ENCODE measurements around the gene NAV2. TPM values are rescaled to one million over a fixed set of nuclear protein-coding genes. Genes with fewer than 3 reads are reported as not detected.
A peak's percentile ranks its signal among the peaks of the same experiment; 100 is the strongest.

The NAV2 gene, protein sequence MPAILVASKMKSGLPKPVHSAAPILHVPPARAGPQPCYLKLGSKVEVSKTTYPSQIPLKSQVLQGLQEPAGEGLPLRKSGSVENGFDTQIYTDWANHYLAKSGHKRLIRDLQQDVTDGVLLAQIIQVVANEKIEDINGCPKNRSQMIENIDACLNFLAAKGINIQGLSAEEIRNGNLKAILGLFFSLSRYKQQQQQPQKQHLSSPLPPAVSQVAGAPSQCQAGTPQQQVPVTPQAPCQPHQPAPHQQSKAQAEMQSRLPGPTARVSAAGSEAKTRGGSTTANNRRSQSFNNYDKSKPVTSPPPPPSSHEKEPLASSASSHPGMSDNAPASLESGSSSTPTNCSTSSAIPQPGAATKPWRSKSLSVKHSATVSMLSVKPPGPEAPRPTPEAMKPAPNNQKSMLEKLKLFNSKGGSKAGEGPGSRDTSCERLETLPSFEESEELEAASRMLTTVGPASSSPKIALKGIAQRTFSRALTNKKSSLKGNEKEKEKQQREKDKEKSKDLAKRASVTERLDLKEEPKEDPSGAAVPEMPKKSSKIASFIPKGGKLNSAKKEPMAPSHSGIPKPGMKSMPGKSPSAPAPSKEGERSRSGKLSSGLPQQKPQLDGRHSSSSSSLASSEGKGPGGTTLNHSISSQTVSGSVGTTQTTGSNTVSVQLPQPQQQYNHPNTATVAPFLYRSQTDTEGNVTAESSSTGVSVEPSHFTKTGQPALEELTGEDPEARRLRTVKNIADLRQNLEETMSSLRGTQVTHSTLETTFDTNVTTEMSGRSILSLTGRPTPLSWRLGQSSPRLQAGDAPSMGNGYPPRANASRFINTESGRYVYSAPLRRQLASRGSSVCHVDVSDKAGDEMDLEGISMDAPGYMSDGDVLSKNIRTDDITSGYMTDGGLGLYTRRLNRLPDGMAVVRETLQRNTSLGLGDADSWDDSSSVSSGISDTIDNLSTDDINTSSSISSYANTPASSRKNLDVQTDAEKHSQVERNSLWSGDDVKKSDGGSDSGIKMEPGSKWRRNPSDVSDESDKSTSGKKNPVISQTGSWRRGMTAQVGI (N-terminal part only)
- 10 to 100 TPM; 14.5 to 25.1 (median 21.0) TPM for polyA plus RNA-seq (ENCODE audit: insufficient read depth in 1 of 5, insufficient read length in 5 of 5, low replicate concordance in 1 of 5)
- long read RNA-seq, donor 1, partial matches to known transcripts = 17 of 24 reads
- long read RNA-seq, donor 1, other reads (novel, unspliced or antisense) = 6 of 24 reads
- long read RNA-seq, donor 2 = 0 reads
- long read RNA-seq, donor 3, partial matches to known transcripts = 7 of 10 reads
- long read RNA-seq, donor 3, other reads (novel, unspliced or antisense) = 0 of 10 reads
- long read RNA-seq, donor 4, partial matches to known transcripts = 0 of 1 reads
- long read RNA-seq, donor 4, other reads (novel, unspliced or antisense) = 0 of 1 reads
- long read RNA-seq, donor 5, partial matches to known transcripts = 0 of 1 reads
- long read RNA-seq, donor 5, other reads (novel, unspliced or antisense) = 0 of 1 reads
- long read RNA-seq, donor 6, partial matches to known transcripts = 11 of 13 reads
- long read RNA-seq, donor 6, other reads (novel, unspliced or antisense) = 0 of 13 reads
- long read RNA-seq, donor 7, partial matches to known transcripts = 86 of 91 reads
- long read RNA-seq, donor 7, other reads (novel, unspliced or antisense) = 5 of 91 reads
- long read RNA-seq, donor 8 = 0 reads

DNA sequence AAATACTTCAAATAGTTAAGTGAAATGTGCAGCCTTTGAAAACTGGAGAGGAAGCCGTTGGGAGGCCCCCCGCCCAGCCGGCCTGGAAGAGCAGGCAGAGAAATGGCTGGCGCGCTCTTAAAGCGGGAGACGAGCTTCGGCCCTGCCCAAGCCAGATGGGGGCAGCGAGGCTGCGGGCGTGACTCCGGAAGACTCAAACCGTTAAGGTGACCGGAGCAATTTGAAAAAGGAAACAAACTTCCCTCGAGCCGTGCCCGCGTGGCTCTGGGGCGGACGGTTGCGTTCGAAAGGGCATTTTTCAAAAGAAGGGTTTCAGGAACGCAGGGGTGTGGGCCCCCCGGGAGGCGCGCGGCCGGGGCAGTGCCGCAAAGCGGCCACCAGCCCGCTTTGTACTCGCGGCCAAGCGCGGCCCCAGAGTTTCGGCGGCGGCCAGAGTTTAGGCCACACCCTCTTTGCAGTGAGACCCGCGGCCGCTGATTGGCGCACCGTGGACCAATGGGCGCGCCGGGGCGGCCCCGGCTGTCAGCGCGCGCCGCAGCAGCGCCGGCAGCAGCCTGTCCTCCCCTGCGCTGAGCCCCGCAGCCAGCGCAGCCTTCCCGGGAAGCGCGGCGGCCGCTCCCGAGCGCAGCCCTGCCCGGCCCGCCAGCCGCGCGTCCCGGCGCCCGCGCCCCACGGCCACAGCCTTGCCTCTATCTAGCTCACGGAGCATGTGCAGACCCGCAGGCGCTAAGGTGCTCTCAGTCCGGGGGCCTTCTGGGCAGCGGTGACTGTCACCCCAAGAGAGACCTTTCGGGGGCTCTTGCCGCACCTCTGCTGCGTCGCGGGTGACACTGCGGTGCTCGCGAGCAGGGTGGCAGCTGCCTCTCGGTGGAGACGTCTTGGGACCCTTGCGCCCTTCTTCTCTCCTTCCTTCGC is at the start of gene NAV2:
Gene NAV2 (plus strand): TSS at position 557 of the 915 bp plus-strand sequence. CDS start 859 bp downstream, outside the sequence.
- DNase-seq = peak; percentile 96

DNA sequence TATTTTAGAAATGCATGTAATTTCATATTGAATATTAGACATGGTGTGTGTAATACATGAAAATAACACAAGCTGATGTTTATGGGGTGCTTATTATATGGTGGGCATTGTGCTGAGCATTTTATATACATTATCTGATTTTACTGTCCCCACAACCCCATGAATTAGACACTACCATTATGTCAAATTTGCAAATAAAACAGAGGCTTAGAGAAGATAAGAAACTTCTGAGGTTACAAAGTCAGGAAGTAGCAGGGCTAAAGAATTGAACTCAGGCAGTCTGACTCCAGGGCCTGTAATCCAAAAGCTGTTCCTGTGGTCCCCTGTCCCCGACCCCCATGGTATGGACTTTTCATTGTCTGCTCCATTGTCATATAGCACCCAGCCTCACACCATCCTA is 49.4 kb upstream of the NAV2 start:
- DNase-seq = no peak

DNA sequence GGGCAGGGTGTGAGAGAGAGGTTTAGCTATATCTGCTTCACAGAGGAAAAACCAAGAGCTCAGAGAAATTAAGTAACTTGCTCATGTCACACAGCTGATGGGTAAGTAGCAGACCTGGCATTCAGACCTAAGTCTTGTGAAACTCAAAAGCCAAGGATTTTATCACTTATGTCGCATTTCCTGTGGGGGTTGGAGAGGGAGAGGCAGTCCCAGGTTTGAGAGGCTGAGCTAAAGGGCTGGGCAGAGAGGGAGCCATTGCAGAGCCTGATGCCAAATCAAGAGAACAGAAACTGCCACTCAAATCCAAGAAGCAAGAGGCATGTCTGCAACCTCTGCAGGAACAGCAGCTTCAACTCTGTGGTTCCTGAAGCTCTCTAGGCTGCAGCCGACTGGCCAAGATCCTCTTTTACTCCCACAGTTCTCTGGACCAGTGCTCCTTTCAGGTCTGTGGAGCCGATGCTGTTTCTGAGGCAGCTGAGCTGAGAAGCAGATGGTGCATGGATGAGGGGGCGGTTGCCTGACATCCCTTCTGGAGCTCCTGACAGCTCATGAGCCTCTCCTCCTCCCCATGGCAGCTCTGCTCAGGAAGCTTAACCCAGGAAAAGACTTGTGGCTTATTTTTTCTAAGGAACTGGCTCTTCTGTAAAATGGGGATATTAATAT is 47.6 kb upstream of the NAV2 start:
- DNase-seq = no peak

DNA sequence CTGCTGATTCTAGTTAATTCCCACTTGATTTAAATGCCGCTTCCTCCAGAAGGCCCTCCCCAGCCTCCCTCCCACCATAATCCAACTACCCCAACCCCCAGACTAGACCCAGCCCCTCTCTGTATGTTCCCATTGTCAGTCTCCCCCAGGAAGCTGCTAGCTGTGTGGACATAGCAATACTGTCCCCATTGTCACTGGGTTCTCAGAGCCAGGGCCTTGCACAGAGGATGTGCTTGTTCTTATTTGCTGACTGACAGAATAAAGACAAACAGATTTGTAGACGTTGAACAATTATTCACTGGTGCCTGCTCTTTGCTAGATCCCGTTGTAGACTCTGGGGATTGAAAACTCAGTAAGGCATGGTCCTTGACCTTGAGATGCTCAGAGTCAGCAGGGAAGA is 45.7 kb upstream of the NAV2 start:
- no peak for DNase-seq

DNA sequence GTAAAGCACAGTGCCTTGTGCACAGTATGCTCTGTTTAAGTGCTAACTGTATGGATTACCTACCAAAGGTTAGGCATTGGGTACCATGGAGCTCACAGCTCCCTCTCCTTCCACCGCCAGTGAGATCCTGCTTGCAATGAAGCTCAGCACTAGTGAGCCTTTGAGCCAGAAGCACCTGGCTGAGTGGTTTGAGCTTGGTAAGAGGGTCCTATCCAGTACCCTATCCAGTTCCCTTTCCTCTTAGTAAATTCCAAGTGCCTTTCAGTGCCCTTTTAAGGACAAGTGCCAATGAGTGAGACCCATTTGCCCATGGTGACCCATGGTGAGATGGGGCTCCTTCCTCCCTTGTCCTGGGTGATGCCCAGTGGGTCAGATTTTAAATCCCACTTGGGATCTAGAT is 43.1 kb upstream of the NAV2 start:
- DNase-seq = no peak

DNA sequence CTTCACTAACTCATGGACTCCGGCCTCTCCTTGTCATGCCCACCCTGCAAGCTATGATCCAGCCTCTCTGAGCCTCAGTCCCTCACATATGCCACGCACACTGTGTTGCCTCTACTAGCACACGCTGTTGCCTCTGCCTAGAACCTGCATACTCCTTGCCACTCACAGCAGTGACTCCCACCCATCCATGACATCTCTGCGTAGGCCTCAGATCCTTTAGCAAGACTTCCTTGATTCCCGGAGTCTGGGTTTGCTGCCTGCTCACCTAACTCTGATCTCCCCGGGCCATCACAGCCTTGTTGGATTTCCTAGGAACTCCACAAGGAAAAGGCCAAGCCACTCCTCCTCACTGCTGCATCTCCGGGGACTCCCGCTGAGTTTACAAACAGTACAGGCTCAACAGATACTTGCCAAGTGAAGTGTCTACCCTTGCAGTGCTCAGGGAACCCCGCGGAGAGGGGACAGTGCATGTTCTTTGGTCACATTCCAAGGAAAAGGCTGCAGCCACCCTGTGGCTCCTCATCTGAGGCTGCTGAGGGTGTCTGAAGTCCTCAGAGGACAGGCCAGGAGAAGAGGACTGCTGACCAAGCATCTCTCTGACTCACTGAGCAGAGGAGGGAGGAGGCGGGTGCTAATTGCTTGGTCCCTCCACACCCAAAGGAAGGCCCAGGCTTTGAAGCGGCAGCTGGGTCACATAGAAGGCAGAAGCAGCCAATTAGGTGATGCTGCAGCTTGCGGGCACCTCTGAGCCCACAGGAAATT is 42.4 kb upstream of the NAV2 start:
- DNase-seq = peak in 1 of 2 donors; percentile 45

DNA sequence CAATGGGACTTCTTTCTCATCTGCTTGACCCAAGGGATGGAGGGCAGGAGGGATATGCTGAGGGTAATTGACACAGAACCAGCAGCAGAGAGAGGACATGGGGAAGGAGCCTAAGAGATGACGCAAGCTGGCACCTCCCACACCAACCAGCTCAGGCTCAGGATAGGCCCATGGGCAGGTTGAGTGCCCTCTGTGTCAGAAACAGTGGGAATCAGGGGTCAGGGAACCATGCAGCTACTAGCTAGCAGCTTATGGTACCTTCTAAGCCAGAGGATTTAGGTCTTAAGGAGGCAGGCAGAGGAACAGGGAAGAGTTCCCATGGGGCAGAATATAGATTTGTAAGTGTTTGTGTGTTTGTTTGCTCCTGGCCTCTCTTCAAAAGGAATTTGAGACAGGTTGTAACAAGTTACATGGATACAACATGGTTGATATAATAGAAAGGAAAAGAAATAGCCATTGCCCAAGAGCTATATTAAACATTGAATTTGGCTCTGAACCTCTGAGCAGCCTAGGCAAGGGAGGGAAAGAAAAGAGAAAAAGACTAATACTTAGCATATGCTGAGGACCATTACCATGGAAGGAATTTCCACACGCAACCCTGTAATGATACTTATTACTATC is 39.9 kb upstream of the NAV2 start:
- no peak for DNase-seq

DNA sequence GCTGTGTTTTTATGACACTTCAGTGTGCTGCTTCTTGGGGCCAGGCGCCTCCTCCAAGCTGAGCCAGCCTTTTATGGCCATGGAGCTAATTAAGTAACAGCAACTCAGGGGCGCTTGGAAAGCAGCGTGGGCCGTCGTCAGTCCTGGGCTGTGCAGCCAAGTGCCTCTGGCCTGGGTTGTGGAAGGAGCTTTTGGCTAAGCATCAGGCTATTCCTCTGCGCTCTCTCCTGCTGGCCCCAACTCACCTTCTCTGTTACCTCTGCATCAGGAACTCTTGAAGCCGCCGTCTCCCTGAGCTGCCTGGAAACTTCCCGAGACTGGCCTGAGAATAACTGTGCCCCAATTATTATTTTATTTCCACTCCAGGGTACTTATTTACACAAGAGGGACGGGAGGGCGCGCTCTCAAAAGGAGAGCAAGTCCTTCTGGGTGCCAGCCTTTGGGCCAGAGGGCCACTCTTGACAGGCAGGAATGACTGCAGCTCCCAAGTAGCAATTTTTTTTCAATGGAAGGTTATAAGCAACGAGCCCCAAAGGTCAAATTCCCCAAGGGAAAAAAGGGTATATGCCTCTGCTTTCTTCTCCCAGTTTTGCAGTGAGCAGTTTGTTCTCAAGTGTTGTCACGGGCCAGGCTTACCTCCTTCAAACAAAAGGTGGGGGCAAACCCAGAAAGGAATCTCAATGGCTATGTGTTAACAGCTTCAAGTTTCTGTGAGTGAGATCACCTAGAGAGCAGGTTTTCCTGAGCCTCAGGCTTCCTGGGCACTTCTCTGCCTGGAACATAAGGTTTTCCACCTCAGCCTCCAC is 38.5 kb upstream of the NAV2 start:
- peak; percentile 76 to 79 for DNase-seq

DNA sequence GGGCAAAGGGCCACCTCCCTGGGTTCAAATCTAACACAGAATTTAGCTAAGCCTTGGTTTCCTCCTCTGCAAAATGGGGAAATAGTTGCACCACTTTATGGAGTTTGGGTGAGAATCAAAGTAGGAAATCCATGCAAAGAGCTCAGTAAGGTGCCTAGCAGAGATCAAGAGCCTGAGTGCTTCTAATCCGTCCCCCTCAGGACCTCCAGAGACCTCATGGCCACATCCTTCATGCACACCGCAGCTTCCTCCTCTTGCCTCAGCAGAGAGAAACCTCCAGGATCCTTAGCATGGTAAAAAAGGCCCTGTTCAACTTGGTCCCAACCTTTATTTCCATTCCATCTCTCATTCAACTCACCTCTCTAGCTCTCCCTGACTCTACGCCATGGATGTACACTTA is 37.8 kb upstream of the NAV2 start:
- no peak for DNase-seq

DNA sequence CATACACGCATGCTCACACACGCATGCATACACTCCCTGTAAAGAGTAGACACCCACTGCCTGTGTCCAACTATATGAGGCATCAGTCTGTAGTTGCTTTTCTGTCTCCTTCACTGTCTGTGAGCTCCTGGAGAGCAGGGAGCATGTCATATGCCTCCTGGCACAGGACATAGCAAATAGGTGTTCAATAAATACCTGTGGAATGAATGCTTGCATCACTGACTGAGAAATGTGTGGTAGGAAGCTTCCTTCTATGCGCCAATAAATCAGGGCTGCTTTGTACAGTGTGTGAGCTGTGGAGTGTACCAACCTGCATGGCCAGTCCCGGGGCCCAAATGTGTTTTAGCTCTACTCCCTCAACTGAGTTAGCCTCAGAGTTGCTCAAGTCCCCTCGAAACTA is 37.2 kb upstream of the NAV2 start:
- DNase-seq = no peak

DNA sequence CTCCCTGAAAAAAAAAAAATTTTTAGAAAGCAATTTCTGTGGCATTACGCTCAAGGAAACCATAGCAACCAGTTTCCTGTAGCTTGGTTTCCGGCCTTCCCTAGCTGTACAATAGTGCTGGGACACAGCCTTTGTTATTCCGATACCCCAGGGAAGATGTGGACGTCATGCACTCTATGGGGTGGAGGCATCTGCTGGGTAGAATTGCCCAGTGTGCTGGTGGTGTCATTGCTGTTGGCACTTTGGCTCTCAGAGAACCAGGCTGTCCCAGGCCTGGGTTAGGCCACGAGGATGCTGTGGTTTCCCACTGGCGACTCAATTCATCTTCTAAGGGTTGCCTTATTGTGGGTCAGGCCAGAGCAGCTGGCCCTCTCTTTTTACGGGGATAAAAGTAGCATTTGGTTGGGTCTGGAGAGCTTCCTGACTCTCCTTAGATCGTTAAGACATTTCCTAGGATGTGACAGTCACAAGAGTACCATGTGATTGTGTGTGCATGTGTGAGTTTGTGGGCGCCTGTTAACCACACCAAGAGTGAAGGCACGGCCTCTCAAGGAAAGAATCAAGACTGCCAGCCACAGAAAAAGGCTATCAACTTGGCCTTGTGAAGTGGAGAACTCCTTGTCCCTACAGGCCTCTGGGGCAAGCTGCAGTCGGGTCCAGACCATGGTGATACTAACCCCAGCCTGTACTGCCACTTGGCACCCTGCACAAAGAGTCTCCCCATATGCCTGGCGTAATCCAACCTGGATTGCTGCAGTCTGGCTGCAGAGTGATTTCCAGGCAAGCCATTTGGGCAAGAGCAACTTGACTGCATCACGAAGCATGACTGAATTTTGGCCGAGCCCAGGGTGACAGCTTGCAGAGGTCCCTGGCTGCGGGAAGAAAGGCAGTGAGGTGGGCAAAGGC is 35.9 kb upstream of the NAV2 start:
- DNase-seq = no peak

DNA sequence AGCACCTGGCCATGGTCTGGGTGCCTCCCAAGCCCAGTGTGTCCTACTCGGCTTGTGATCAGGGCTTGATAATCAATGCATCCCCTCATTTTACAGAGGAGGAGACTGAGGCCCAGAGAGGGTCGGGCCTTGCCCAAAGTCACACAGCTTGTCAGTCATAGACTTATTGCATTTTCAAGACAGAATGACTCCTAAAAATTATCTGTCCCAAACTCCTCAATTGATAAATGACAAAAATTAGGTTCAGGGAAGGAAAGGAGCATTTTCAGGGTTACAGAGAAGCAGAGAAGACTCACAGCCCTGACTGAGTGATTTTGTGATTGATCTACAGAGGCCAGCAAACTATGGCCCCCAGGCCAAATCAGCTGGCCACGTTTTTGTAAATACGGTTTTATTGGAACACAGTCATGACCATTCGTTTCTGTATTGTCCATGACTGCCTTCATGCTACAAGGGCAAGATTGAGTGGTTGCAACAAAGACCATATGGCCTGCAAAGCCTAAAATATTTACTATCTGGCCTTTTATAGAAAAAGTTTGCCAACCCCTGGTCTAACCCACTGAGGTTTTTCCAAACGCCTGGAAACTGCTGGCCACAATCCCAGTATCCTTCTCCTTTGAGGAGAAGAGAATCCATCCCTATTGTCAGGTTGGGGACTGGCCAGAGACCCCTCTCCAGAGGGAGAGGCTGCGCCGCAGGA is 35.1 kb upstream of the NAV2 start:
- DNase-seq = peak; percentile 88 to 90

DNA sequence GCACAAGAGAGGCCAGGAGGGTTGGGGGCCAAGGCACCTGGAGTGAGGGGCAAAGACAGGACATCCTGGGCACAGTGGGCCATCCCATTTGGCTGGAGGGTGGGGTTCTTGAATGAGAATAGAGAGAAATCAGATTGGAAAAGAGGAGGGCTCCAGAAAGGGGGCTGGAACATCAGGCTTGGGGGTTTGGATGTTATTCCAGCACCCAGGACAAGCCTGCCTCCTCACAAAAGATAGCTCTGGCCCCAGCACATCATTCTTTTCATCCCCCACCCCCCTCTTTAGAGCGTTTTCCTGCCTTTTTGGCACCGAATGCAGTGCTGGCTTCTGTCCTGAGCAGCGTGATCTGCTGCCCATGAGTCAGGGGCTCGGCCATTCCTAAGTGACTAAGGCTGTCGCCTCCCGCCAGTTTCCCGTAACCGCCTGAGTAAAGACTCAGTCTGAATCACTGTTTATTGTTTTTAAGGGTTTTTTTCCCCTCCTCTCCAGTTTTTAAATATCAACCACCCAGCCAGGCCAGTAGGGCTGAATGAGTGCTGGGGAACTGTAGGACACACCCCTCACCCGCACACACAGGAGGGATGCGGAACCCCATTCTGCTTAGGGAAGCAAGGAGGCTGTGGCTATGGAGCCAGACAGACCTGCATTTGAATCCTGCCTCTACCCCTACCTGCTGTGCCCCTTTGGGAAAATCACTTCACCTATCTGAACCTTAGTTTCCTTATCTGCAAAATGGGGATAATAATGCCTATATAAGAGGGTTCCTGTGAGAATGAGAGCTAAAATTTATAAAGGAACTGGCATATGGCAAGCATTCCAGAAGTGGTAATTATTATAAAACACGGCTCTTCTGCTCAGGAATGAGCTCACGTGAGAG is 32.4 kb upstream of the NAV2 start:
- peak; percentile 83 to 87 for DNase-seq

DNA sequence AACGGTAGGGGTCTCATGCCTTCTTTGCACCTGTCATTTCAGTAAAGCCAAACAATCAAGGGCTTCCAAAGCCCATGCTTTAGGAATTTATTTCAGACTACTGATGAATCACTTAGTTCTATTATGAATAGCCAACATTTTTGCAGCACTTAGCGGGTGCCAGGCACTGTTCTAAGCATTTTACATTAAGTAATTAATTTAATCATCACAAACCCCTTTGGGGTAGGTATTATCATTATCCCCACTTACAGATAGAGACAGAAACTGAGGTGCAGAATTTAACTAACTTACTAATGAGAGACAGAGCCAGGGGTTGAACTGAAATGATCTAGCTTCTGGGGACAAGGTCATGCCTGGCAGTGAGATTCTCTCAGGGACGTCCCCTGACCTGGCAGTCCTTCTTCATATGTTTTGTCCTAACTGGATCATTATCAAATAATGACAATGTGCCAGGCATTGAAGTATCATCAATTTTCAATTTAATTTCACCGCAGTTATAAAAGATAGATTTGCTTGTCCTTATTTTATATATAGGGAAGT is 31.7 kb upstream of the NAV2 start:
- no peak for DNase-seq

Measured in right lung (tissue), 10 donors.